A673 (cell line): Measurements from ENCODE around the gene SMIM10L1.

Experiments
- EZH2 ChIP-seq: fragments of 200-600 bp; sonication (generic); IDR thresholded peaks from 2 replicates; pipeline ENCODE4 v1.6.1; 2017; ENCODE audit warnings: borderline replicate concordance, low read depth, mild to moderate bottlenecking, mixed read lengths, antibody characterized with exemption, low read length; ENCODE audit not compliant: poor library complexity, severe bottlenecking
- TF ChIP-seq, protein P1 (sequence below): fragments of 300-800, 200-600 bp; sonication (generic); conservative IDR thresholded peaks from 2 replicates; pipeline ENCODE4 v1.5.1; 2017; ENCODE audit warnings: low read depth, mild to moderate bottlenecking, antibody characterized with exemption, low read length, moderate library complexity, mixed read lengths

- TF ChIP-seq, protein P1, sequence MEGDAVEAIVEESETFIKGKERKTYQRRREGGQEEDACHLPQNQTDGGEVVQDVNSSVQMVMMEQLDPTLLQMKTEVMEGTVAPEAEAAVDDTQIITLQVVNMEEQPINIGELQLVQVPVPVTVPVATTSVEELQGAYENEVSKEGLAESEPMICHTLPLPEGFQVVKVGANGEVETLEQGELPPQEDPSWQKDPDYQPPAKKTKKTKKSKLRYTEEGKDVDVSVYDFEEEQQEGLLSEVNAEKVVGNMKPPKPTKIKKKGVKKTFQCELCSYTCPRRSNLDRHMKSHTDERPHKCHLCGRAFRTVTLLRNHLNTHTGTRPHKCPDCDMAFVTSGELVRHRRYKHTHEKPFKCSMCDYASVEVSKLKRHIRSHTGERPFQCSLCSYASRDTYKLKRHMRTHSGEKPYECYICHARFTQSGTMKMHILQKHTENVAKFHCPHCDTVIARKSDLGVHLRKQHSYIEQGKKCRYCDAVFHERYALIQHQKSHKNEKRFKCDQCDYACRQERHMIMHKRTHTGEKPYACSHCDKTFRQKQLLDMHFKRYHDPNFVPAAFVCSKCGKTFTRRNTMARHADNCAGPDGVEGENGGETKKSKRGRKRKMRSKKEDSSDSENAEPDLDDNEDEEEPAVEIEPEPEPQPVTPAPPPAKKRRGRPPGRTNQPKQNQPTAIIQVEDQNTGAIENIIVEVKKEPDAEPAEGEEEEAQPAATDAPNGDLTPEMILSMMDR = no peak
- TF ChIP-seq EZH2 = no peak
Observed at GRCh38 chr12:11174022-11174421, 3.0 kb downstream of the SMIM10L1 start.
